ENCODE measurements around the gene ARHGAP40. TPM values are rescaled to one million over a fixed set of nuclear protein-coding genes. Genes with fewer than 3 reads are reported as not detected.

Gene ARHGAP40
- total and polyA plus RNA-seq, 9 of the 15 experiments (the other 6 are each of a cell fraction or from before 2014, with no cell fraction given): not detected

- POLR2A ChIA-PET: interaction anchor here (0.6 to 1.5 kb wide), 2 partner anchors 10 to 40 kb away, joined by 3 to 4 read pairs; no protein-coding TSS in a partner anchor
These were observed 22.2 kb upstream of the ARHGAP40 start for GRCh38 chr20:38579219-38579910.

DNA sequence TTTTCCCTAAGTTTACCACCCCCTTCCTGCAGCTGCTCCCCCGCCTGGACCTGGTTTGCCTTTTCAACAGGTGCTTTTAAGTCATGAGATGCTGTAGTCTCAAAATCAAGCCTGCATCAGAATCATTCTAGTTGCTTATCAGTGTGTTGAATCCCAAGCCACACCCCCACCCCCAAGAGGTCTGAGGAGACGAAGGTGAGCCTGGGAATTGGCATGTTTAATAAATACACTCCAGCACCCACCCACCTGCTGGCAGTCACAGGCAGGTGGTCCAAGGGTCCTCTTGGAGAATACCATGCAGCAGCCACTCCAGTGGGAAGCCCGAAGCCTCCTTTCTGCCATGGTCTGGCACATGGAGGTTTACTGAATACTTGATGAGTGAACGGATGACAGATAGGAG is 21.7 kb upstream of the ARHGAP40 start:
- ATAC-seq (no peak), FAIRE-seq (no peak), DNase-seq (ENCODE audit: extremely low read depth in 1 of 4, low spot score in 3 of 4) (no peak)
- POLR2A ChIA-PET: interaction anchor here (0.6 to 1.7 kb wide), 3 partner anchors 10 to 21 kb away, joined by 3 to 7 read pairs (median 4); no protein-coding TSS in a partner anchor
- peaks cover 14% of the 10 kb centered on the region; the same call in 1 of the 3 replicates for H3K36me3 ChIP-seq (ENCODE audit: control insufficient read depth, insufficient read depth, low read length)
- intact Hi-C loops (cut with micrococcal nuclease): no loop called here
- H3K27ac ChIP-seq (ENCODE audit: extremely low read depth, low read depth, low read length): no peak overlapping the region
- BruUV-seq (replicated peaks): no TSS peak
- no peaks in the 10 kb centered on the region for H3K9me3 ChIP-seq (replicated peaks; ENCODE audit: control insufficient read depth, insufficient read depth, low read depth, low read length)
- WGBS (ENCODE audit: insufficient coverage, low coverage, missing lambda C conversion rate): 21% methylated on average over 4 of the region's 4 CpGs
- H3K4me3 ChIP-seq: no peak overlapping the region
- peaks cover 22 to 41% of the 10 kb centered on the region in 2 experiments for H3K27me3 ChIP-seq (ENCODE audit: control insufficient read depth in 2 of 2, insufficient read depth in 2 of 2, low read length in 2 of 2)
- in situ Hi-C loops (cut with MboI): no loop called here
- no peak overlapping the region for H2AFZ ChIP-seq (ENCODE audit: low read depth, low read length)
- peaks cover 0 to 3% of the 10 kb centered on the region in 2 experiments; a peak in 1 of 5 replicates for H3K4me1 ChIP-seq (replicated peaks in 1 of 2; ENCODE audit: control insufficient read depth in 2 of 2, insufficient read depth in 2 of 2, low read length in 2 of 2)
- H3K4me2 ChIP-seq (ENCODE audit: insufficient read depth, low read length): no peak overlapping the region
- H4K20me1 ChIP-seq (replicated peaks; ENCODE audit: control insufficient read depth, insufficient read depth, low read length): no peaks in the 10 kb centered on the region
- no peaks in the 10 kb centered on the region for H3K9me1 ChIP-seq (ENCODE audit: control insufficient read depth, insufficient read depth, low read length)
- H3K9ac ChIP-seq (ENCODE audit: insufficient read depth in 1 of 2, low read depth in 2 of 2, low read length in 2 of 2): no peak overlapping the region
- no peaks in the 10 kb centered on the region for H3K79me2 ChIP-seq (ENCODE audit: control insufficient read depth, insufficient read depth, low read length)
- CTCF ChIA-PET (ENCODE audit: low intra/inter-chr PET ratio): no interaction called here
- TF ChIP-seq ZNF551 (CRISPR knock-in tag; IDR thresholded peaks at IDR 0.05) (no peak), CCAR2 (IDR thresholded peaks at IDR 0.05; ENCODE audit: low read depth, low read length) (no peak), SREBF1 (IDR thresholded peaks at IDR 0.05; ENCODE audit: borderline replicate concordance, low read depth, low read length) (no peak), ZFX (CRISPR knock-in tag; IDR thresholded peaks at IDR 0.05) (no peak), NR2F6 (CRISPR knock-in tag; IDR thresholded peaks at IDR 0.05) (no peak), ARID3A (IDR thresholded peaks at IDR 0.05; ENCODE audit: borderline replicate concordance, low read depth, low read length) (no peak), ZNF282 (CRISPR knock-in tag; IDR thresholded peaks at IDR 0.05) (no peak), TEAD4 (IDR thresholded peaks at IDR 0.05; ENCODE audit: low read length) (no peak), TEAD4 (CRISPR knock-in tag; IDR thresholded peaks at IDR 0.05; ENCODE audit: borderline replicate concordance) (no peak), EP400 (IDR thresholded peaks at IDR 0.05) (no peak), TAF9B (IDR thresholded peaks at IDR 0.05; ENCODE audit: partially characterized antibody) (no peak)
- TF ChIP-seq, protein P1, sequence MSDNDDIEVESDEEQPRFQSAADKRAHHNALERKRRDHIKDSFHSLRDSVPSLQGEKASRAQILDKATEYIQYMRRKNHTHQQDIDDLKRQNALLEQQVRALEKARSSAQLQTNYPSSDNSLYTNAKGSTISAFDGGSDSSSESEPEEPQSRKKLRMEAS (CRISPR knock-in tag; IDR thresholded peaks at IDR 0.05): no peak

More at GRCh38 chr20:38579219-38579910, 22.2 kb upstream of the ARHGAP40 start:
- Histone ChIP-seq H3K79me2 (ENCODE audit: control insufficient read depth, insufficient read depth, low read length) (no peaks in the 10 kb centered on the region), H3K27me3 (ENCODE audit: control insufficient read depth in 2 of 2, insufficient read depth in 2 of 2, low read length in 2 of 2) (peaks cover 20 to 37% of the 10 kb centered on the region in 2 experiments), H3K4me2 (ENCODE audit: insufficient read depth, low read length) (no peak overlapping the region), H3K9me1 (ENCODE audit: control insufficient read depth, insufficient read depth, low read length) (no peaks in the 10 kb centered on the region), H4K20me1 (replicated peaks; ENCODE audit: control insufficient read depth, insufficient read depth, low read length) (no peaks in the 10 kb centered on the region), H3K9ac (ENCODE audit: insufficient read depth in 1 of 2, low read depth in 2 of 2, low read length in 2 of 2) (no peak overlapping the region), H3K4me3 (no peak overlapping the region), H2AFZ (ENCODE audit: low read depth, low read length) (no peak overlapping the region), H3K36me3 (ENCODE audit: control insufficient read depth, insufficient read depth, low read length) (peaks cover 20% of the 10 kb centered on the region; the same call in 2 of the 3 replicates), H3K4me1 (replicated peaks in 1 of 2; ENCODE audit: control insufficient read depth in 2 of 2, insufficient read depth in 2 of 2, low read length in 2 of 2) (peaks cover 0 to 3% of the 10 kb centered on the region in 2 experiments; a peak in 1 of 5 replicates), H3K9me3 (replicated peaks; ENCODE audit: control insufficient read depth, insufficient read depth, low read depth, low read length) (no peaks in the 10 kb centered on the region), H3K27ac (ENCODE audit: extremely low read depth, low read depth, low read length) (no peak overlapping the region)
- FAIRE-seq: no peak
- TF ChIP-seq ZNF57 (CRISPR knock-in tag; IDR thresholded peaks at IDR 0.05): no peak
- TF ChIP-seq SUPT5H (IDR thresholded peaks at IDR 0.05): no peak
- TF ChIP-seq JUN (IDR thresholded peaks at IDR 0.05; ENCODE audit: borderline replicate concordance, low read depth, low read length): no peak
- TF ChIP-seq JUN (CRISPR knock-in tag; IDR thresholded peaks at IDR 0.05; ENCODE audit: borderline replicate concordance): no peak
- 0 out of 2 replicates have a peak, but pooled peaks have one; percentile 13 for TF ChIP-seq POLR2A (conservative IDR thresholded peaks at IDR 0.05)
- no peak for TF ChIP-seq ZNF165 (CRISPR knock-in tag; IDR thresholded peaks at IDR 0.05; ENCODE audit: borderline replicate concordance)
- TF ChIP-seq ZNF282 (CRISPR knock-in tag; IDR thresholded peaks at IDR 0.05): no peak
- in situ Hi-C loops (cut with MboI) (no loop called here), intact Hi-C loops (cut with micrococcal nuclease) (no loop called here)
- DNase-seq (ENCODE audit: extremely low read depth in 1 of 4, low spot score in 3 of 4): no peak
- 30% methylated on average over 7 of the region's 7 CpGs for WGBS (ENCODE audit: insufficient coverage, low coverage, missing lambda C conversion rate)
- CTCF ChIA-PET (ENCODE audit: low intra/inter-chr PET ratio): no interaction called here
- no TSS peak for BruUV-seq (replicated peaks)
- peak; percentile 34 for ATAC-seq

Measured in K562 (cell line).